Upper lobe of left lung (tissue), 6 donors: ENCODE data around the gene ANKRD44. TPM values are rescaled to one million over a fixed set of nuclear protein-coding genes. Genes with fewer than 3 reads are reported as not detected.

Experiments used
- ATAC-seq, 2 donors: fragments of 200-7000 bp; cut with Tn5 transposase; one replicate each; pipeline ENCODE4 v1.9.1; 2022; ENCODE audit warnings: mild to moderate bottlenecking in 2 of 2, moderate library complexity in 2 of 2; ENCODE audit not compliant: low FRiP score in 2 of 2
- DNase-seq, 2 donors: peaks; one replicate each; pipeline ENCODE4 v3.0.0-alpha.2; 2019 to 2020
- H3K27ac ChIP-seq, 4 donors: fragments of 200-600 bp; sonication (generic); one replicate each; pipeline ENCODE4 v1.5.1; 2016 to 2019
- H3K27me3 ChIP-seq, 4 donors: fragments of 200-600 bp; sonication (generic); one replicate each; pipeline ENCODE4 v1.5.1; 2017 to 2019
- H3K36me3 ChIP-seq, 4 donors: fragments of 200-600 bp; sonication (generic); one replicate each; pipeline ENCODE4 v1.5.1; 2016 to 2019
- H3K4me1 ChIP-seq, 4 donors: fragments of 200-600 bp; sonication (generic); one replicate each; pipeline ENCODE4 v1.5.1; 2018 to 2019
- H3K4me3 ChIP-seq, 4 donors: fragments of 200-600 bp; sonication (generic); one replicate each; pipeline ENCODE4 v1.5.1; 2017 to 2019; ENCODE audit warnings: mild to moderate bottlenecking in 2 of 4, moderate library complexity in 1 of 4
- H3K9me3 ChIP-seq, 4 donors: fragments of 200-600 bp; sonication (generic); one replicate each; pipeline ENCODE4 v1.5.1; 2018 to 2019
- EP300 ChIP-seq, 4 donors: sonication (generic); formaldehyde crosslinking; IDR thresholded peaks; one replicate each; pipeline ENCODE4 v1.5.1; 2017; ENCODE audit warnings: antibody characterized with exemption in 4 of 4, control low read depth in 2 of 4
- POLR2A ChIP-seq, 4 donors: fragments of 450-650 bp; IDR thresholded peaks; one replicate each; pipeline ENCODE4 v1.5.1; 2016 to 2017; ENCODE audit warnings: antibody characterized with exemption in 4 of 4, mild to moderate bottlenecking in 2 of 4
- POLR2AphosphoS5 ChIP-seq, 2 donors: sonication (generic); formaldehyde crosslinking; IDR thresholded peaks; one replicate each; pipeline ENCODE4 v1.5.1; 2017; ENCODE audit warnings: antibody characterized with exemption in 2 of 2
- WGBS, 2 donors: methylation state at CpG; one replicate each; pipeline ENCODE4 v1.1.5; 2017 to 2018; 5-methylcytosine and 5-hydroxymethylcytosine counted together
- total RNA-seq, 6 donors: library from RNA; depleted of rRNA in 4 of 6; stranded (reverse); fragments of >200 nt in 4 of 6; gene quantifications; one replicate each; pipeline versions ENCODE4 v1.1.0 to v1.2.1, GENCODE V29; 2016 to 2021
- TF ChIP-seq, protein P1 (sequence below), 6 experiments: fragments of 450-650 bp in 4 of 6; fragments of 200-600 bp in 2 of 6; sonication (generic) in 2 of 6; IDR thresholded peaks; one replicate each; pipeline ENCODE4 v1.5.1; 2016 to 2019; ENCODE audit warnings: antibody characterized with exemption in 6 of 6
- donor health status: DM: no; HTN: no; CAD: no; lungs with moderate emphysema.
- donor health status: DM: no; HTN: yes; CAD: no; lungs with severe emphysema.

Gene ANKRD44
- total RNA-seq, 6 donors from 2014 or later, result 41.0 to 91.1 (median 61.7) TPM

DNA sequence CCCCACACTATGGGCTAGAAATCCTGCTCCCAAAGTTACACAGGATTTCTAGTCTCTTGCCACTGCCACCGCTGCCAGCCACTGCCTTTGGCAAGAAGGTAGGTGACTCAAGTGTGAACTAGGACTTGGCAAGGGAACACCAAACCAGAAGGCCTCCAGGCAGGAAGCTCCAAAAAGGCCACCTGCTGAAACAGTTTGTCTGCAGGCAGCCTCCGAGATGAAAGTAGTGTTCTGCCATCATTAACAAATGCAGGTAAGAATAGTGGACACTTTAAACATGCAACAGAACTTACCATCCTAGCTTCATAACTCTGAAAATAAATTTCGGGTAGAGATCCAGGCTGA is 3.9 kb downstream of the ANKRD44 start:
- no peak for ATAC-seq
- 33 to 46% methylated on average over 2 to 3 of the region's 3 CpGs for WGBS, 2 donors
- H3K4me3 ChIP-seq, result no peak overlapping the region
- H3K36me3 ChIP-seq, result no peaks in the 10 kb centered on the region
- H3K9me3 ChIP-seq, result no peaks in the 10 kb centered on the region
- peak in 1 of 2 donors; percentile 65 for DNase-seq
- peaks cover 40 to 66% (median 50%) of the 10 kb centered on the region in 4 donors for H3K4me1 ChIP-seq
- H3K27ac ChIP-seq, result peak overlapping the region; percentile 50 to 96 (median 89)
- TF ChIP-seq POLR2A (IDR thresholded peaks at IDR 0.05) (no peak), POLR2AphosphoS5 (IDR thresholded peaks at IDR 0.05) (no peak)
- TF ChIP-seq, protein P1, sequence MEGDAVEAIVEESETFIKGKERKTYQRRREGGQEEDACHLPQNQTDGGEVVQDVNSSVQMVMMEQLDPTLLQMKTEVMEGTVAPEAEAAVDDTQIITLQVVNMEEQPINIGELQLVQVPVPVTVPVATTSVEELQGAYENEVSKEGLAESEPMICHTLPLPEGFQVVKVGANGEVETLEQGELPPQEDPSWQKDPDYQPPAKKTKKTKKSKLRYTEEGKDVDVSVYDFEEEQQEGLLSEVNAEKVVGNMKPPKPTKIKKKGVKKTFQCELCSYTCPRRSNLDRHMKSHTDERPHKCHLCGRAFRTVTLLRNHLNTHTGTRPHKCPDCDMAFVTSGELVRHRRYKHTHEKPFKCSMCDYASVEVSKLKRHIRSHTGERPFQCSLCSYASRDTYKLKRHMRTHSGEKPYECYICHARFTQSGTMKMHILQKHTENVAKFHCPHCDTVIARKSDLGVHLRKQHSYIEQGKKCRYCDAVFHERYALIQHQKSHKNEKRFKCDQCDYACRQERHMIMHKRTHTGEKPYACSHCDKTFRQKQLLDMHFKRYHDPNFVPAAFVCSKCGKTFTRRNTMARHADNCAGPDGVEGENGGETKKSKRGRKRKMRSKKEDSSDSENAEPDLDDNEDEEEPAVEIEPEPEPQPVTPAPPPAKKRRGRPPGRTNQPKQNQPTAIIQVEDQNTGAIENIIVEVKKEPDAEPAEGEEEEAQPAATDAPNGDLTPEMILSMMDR (IDR thresholded peaks at IDR 0.05), result no peak
- H3K27me3 ChIP-seq, result no peaks in the 10 kb centered on the region

DNA sequence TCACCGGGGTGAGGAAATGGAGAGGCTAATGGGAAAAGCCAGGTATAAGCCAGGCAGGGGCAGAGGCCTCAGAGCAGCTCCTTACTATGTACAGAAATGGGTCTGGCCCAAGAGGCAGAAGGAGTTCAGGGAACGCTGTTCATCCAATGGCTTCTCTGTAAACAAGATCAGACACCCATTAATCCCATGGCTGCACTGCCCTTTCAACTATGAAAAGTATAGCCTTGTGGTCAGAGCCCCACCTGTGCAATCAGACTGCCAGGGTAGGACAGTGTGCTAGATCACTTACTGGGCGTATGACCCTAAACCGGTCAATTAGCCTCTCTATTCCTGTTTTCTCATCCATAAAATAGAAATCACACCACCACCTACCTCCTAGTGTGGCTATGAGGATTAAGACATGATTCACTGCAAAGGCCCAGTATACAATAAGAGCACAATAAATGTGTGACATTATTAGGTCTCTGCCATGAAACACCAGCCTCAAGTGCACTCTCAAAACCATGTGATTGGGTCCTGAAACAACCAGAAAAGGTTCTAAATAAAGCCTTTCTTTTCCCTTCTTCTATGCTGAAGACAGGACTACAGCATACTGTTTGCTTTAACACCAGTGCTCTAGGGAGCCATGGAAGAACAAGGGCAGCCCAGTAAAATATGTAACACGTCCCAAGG is 4.4 kb downstream of the ANKRD44 start:
- no peak overlapping the region for H3K4me3 ChIP-seq
- no peaks in the 10 kb centered on the region for H3K36me3 ChIP-seq
- peaks cover 35 to 61% (median 44%) of the 10 kb centered on the region in 4 donors for H3K4me1 ChIP-seq
- WGBS, 2 donors, result 67 to 71% methylated on average over 5 of the region's 5 CpGs
- no peaks in the 10 kb centered on the region for H3K27me3 ChIP-seq
- ATAC-seq (no peak), DNase-seq (no peak)
- peak overlapping the region; percentile 50 to 96 (median 89) for H3K27ac ChIP-seq
- H3K9me3 ChIP-seq, result no peaks in the 10 kb centered on the region
- TF ChIP-seq, protein P1 (IDR thresholded peaks at IDR 0.05), result no peak
- TF ChIP-seq EP300 (IDR thresholded peaks at IDR 0.05) (no peak), POLR2AphosphoS5 (IDR thresholded peaks at IDR 0.05) (no peak), POLR2A (IDR thresholded peaks at IDR 0.05) (no peak)

DNA sequence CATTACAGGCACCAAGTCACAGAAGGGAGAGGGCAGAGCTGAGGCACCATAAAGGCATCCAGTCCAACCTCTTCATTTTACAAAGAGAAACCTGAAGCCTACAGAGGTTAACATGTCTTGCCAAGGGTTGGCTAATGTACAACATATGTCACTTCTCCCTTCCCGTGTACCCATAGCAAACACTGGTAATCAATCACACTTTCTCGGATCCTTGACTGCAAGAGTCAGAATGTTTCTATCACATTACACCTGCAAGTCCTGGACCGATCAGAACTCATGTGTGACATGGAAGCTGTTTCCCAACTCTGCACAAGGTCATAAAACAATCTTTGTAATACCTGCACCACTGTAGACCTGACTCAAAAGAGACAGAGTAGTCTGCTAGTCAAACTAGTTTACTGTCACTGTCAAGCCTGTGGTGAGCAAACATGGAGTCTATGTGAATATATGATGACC is 6.0 kb downstream of the ANKRD44 start:
- Histone ChIP-seq H3K9me3 (no peaks in the 10 kb centered on the region), H3K27ac (peak overlapping the region in 3 of 4 donors; percentile 42 to 96 (median 50)), H3K27me3 (no peaks in the 10 kb centered on the region), H3K36me3 (no peaks in the 10 kb centered on the region), H3K4me3 (no peak overlapping the region), H3K4me1 (peaks cover 33 to 58% (median 42%) of the 10 kb centered on the region in 4 donors)
- DNase-seq (no peak), ATAC-seq (no peak)
- 55 to 73% methylated on average over 3 of the region's 3 CpGs for WGBS, 2 donors
- TF ChIP-seq, protein P1 (IDR thresholded peaks at IDR 0.05), result no peak
- no peak for TF ChIP-seq POLR2AphosphoS5 (IDR thresholded peaks at IDR 0.05)
- no peak for TF ChIP-seq POLR2A (IDR thresholded peaks at IDR 0.05)
- no peak for TF ChIP-seq EP300 (IDR thresholded peaks at IDR 0.05)

DNA sequence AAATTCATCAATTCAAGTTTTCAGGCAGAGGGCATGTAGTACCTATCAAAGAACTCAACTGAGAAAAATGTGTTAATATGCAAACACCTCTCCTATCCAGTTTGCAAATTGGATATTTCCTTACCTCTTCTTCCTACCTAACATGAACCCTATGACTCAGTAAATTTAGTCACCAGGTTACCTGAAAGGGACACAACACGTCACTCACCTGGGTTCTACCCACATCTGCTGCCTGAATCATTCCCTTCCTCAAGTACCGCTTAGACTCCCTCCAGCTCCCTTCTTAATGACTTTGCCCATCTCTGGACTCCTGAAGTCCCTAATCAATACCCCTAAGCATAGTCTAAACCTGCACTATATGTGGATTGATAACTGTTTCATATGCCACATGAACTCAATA is 10.4 kb downstream of the ANKRD44 start:
- no peak overlapping the region for H3K27ac ChIP-seq
- no peaks in the 10 kb centered on the region for H3K27me3 ChIP-seq
- peaks cover 12 to 54% (median 24%) of the 10 kb centered on the region in 4 donors for H3K4me1 ChIP-seq
- ATAC-seq, result no peak
- no peaks in the 10 kb centered on the region for H3K9me3 ChIP-seq
- no peaks in the 10 kb centered on the region for H3K36me3 ChIP-seq
- TF ChIP-seq, protein P1 (IDR thresholded peaks at IDR 0.05), result no peak
- no peak for TF ChIP-seq POLR2AphosphoS5 (IDR thresholded peaks at IDR 0.05)
- no peak for TF ChIP-seq POLR2A (IDR thresholded peaks at IDR 0.05)
- TF ChIP-seq EP300 (IDR thresholded peaks at IDR 0.05), result no peak
- no peak overlapping the region for H3K4me3 ChIP-seq
- no peak for DNase-seq
- WGBS, 2 donors, result 53 to 96% methylated on average over 2 of the region's 2 CpGs

DNA sequence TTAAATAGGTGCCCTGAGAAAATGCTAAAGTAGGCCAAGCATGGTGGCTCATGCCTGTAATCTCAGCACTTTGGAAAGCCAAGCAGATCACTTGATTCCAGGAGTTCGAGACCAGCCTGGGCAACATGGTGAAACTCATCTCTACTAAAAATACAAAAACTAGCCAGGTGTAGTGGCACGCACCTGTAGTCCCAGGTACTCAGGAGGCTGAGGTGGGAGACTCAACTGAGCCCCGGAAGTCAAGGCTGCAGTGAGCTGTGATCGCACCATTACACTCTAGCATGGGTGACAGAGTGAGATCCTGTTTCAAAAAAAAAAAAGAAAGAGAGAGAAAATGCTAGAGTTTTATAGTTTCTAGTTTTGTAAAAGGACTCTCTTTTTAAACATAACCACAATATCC is 12.0 kb downstream of the ANKRD44 start:
- DNase-seq, result no peak
- TF ChIP-seq, protein P1 (IDR thresholded peaks at IDR 0.05), result no peak
- TF ChIP-seq POLR2AphosphoS5 (IDR thresholded peaks at IDR 0.05), result no peak
- TF ChIP-seq EP300 (IDR thresholded peaks at IDR 0.05), result no peak
- TF ChIP-seq POLR2A (IDR thresholded peaks at IDR 0.05), result no peak
- no peaks in the 10 kb centered on the region for H3K9me3 ChIP-seq
- no peaks in the 10 kb centered on the region for H3K27me3 ChIP-seq
- peak overlapping the region in 3 of 4 donors; percentile 17 to 78 (median 68) for H3K27ac ChIP-seq
- 86 to 90% methylated on average over 4 of the region's 4 CpGs for WGBS, 2 donors
- peaks cover 26 to 58% (median 31%) of the 10 kb centered on the region in 4 donors for H3K4me1 ChIP-seq
- no peak for ATAC-seq
- H3K36me3 ChIP-seq, result no peaks in the 10 kb centered on the region
- no peak overlapping the region for H3K4me3 ChIP-seq
